HUES6 (cell line): ENCODE results near the gene KIAA0753.

ENCODE experiments used
- H3K27ac ChIP-seq: 2 replicates; pipeline ENCODE4 v1.7.0; 2013; ENCODE audit warnings: low read depth, mild to moderate bottlenecking, low read length, inconsistent platforms
- H3K27me3 ChIP-seq: 2 replicates; pipeline ENCODE4 v1.6.1; 2013; ENCODE audit warnings: low read length; ENCODE audit not compliant: control insufficient read depth, insufficient read depth
- H3K36me3 ChIP-seq: 2 replicates; pipeline ENCODE4 v1.6.1; 2013; ENCODE audit warnings: low read length; ENCODE audit not compliant: control insufficient read depth, insufficient read depth
- H3K4me1 ChIP-seq: 2 replicates; pipeline ENCODE4 v1.6.1; 2013; ENCODE audit warnings: low read length; ENCODE audit not compliant: control insufficient read depth, insufficient read depth
- H3K4me3 ChIP-seq: 2 replicates; pipeline ENCODE4 v1.5.1; 2013; ENCODE audit warnings: low read depth, low read length
- H3K9ac ChIP-seq: one replicate; pipeline ENCODE4 v1.6.1; 2013; ENCODE audit warnings: mild to moderate bottlenecking, low read length
- H3K9me3 ChIP-seq: 2 replicates; pipeline ENCODE4 v1.6.1; 2013; ENCODE audit warnings: low read depth, low read length; ENCODE audit not compliant: control insufficient read depth, insufficient read depth

KIAA0753 gene

GRCh38 chr17:6640536-6641246 is at the start of gene KIAA0753, which contains the start of gene TXNDC17:
Gene KIAA0753, minus strand, starts transcription at chr17:6640711. Its CDS starts 5,608 bp downstream, at chr17:6635103.
Gene TXNDC17, plus strand, starts transcription at chr17:6641060. Its CDS starts 23 bp downstream, at chr17:6641083.
- Histone ChIP-seq H3K4me1 (peaks cover 8% of the 10 kb centered on the region), H3K9ac (peak within 1 kb of the TSS; percentile 95), H3K4me3 (peak within 1 kb of the TSS; percentile 73), H3K36me3 (peaks cover 37% of the 10 kb centered on the region), H3K27me3 (no peaks in the 10 kb centered on the region), H3K27ac (peak within 1 kb of the TSS; percentile 93), H3K9me3 (no peaks in the 10 kb centered on the region)

- no peaks in the 10 kb centered on the region for H3K36me3 ChIP-seq
- 0 out of 2 replicates have a peak, but pooled peaks cover 3% of the 10 kb centered on the region for H3K27me3 ChIP-seq
- no peak overlapping the region for H3K9ac ChIP-seq
- H3K4me3 ChIP-seq, result no peak overlapping the region
- H3K27ac ChIP-seq, result no peak overlapping the region
- H3K9me3 ChIP-seq, result no peaks in the 10 kb centered on the region
- peaks cover 4% of the 10 kb centered on the region; the same call in 1 of the 2 replicates for H3K4me1 ChIP-seq
These were observed 48.4 kb upstream of the KIAA0753 start for GRCh38 chr17:6688944-6689343.

- no peak overlapping the region for H3K9ac ChIP-seq
- H3K27me3 ChIP-seq, result no peaks in the 10 kb centered on the region
- H3K27ac ChIP-seq, result no peak overlapping the region
- H3K4me3 ChIP-seq, result no peak overlapping the region
- H3K36me3 ChIP-seq, result no peaks in the 10 kb centered on the region
- H3K4me1 ChIP-seq, result peaks cover 4% of the 10 kb centered on the region; the same call in 1 of the 2 replicates
- H3K9me3 ChIP-seq, result no peaks in the 10 kb centered on the region
These were observed 45.5 kb upstream of the KIAA0753 start for GRCh38 chr17:6686026-6686425.

- Histone ChIP-seq H3K27ac (no peak overlapping the region), H3K9ac (no peak overlapping the region), H3K27me3 (no peaks in the 10 kb centered on the region), H3K4me3 (no peak overlapping the region), H3K36me3 (no peaks in the 10 kb centered on the region), H3K4me1 (peaks cover 4% of the 10 kb centered on the region; the same call in 1 of the 2 replicates), H3K9me3 (no peaks in the 10 kb centered on the region)
These were observed 44.6 kb upstream of the KIAA0753 start for GRCh38 chr17:6684881-6685767.

GRCh38 chr17:6684460-6684783 is 43.9 kb upstream of the KIAA0753 start:
- Histone ChIP-seq H3K4me1 (peaks cover 4% of the 10 kb centered on the region; the same call in 1 of the 2 replicates), H3K27me3 (no peaks in the 10 kb centered on the region), H3K4me3 (no peak overlapping the region), H3K36me3 (no peaks in the 10 kb centered on the region), H3K27ac (no peak overlapping the region), H3K9me3 (no peaks in the 10 kb centered on the region), H3K9ac (no peak overlapping the region)

GRCh38 chr17:6683730-6684459 is 43.4 kb upstream of the KIAA0753 start:
- no peaks in the 10 kb centered on the region for H3K36me3 ChIP-seq
- H3K27ac ChIP-seq, result no peak overlapping the region
- peaks cover 4% of the 10 kb centered on the region; the same call in 1 of the 2 replicates for H3K4me1 ChIP-seq
- no peak overlapping the region for H3K9ac ChIP-seq
- no peaks in the 10 kb centered on the region for H3K9me3 ChIP-seq
- no peaks in the 10 kb centered on the region for H3K27me3 ChIP-seq
- H3K4me3 ChIP-seq, result no peak overlapping the region

GRCh38 chr17:6683081-6683684 is 42.7 kb upstream of the KIAA0753 start:
- Histone ChIP-seq H3K4me1 (peaks cover 4% of the 10 kb centered on the region; the same call in 1 of the 2 replicates), H3K4me3 (no peak overlapping the region), H3K27ac (no peak overlapping the region), H3K9me3 (no peaks in the 10 kb centered on the region), H3K27me3 (no peaks in the 10 kb centered on the region), H3K9ac (no peak overlapping the region), H3K36me3 (no peaks in the 10 kb centered on the region)

GRCh38 chr17:6682339-6682738 is 41.8 kb upstream of the KIAA0753 start:
- Histone ChIP-seq H3K4me3 (no peak overlapping the region), H3K4me1 (peaks cover 5% of the 10 kb centered on the region; the same call in 1 of the 2 replicates), H3K9ac (no peak overlapping the region), H3K27ac (no peak overlapping the region), H3K27me3 (no peaks in the 10 kb centered on the region), H3K9me3 (no peaks in the 10 kb centered on the region), H3K36me3 (no peaks in the 10 kb centered on the region)

GRCh38 chr17:6681671-6682070 is 41.2 kb upstream of the KIAA0753 start:
- peaks cover 11% of the 10 kb centered on the region; the same call in 1 of the 2 replicates for H3K4me1 ChIP-seq
- no peaks in the 10 kb centered on the region for H3K36me3 ChIP-seq
- H3K9ac ChIP-seq, result no peak overlapping the region
- no peak overlapping the region for H3K4me3 ChIP-seq
- no peaks in the 10 kb centered on the region for H3K27me3 ChIP-seq
- no peaks in the 10 kb centered on the region for H3K9me3 ChIP-seq
- no peak overlapping the region for H3K27ac ChIP-seq

DNA sequence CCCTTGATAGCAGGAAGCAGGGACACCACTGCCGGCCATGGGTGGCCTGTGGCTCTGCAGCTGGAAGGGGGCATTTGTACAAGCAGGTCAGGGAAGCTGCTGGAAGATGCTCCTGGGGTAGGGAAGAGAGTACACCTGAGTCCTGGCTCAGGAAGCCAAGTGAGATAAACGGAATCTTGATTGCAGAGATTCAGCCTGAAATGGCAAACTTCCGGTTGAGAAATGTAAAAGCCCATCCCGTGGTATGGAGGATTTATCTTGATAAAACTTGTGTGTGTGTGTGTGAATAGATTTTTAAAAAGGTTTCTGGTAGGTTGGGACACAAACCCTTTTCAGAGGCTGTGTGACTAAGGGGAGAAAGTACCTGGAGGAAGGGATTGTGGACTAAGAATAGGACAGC is 40.7 kb upstream of the KIAA0753 start:
- no peaks in the 10 kb centered on the region for H3K36me3 ChIP-seq

More for the DNA sequence above, 40.7 kb upstream of the KIAA0753 start:
- Histone ChIP-seq H3K9me3 (no peaks in the 10 kb centered on the region), H3K27me3 (no peaks in the 10 kb centered on the region), H3K27ac (no peak overlapping the region), H3K4me1 (peaks cover 13% of the 10 kb centered on the region; the same call in 1 of the 2 replicates), H3K4me3 (no peak overlapping the region), H3K9ac (no peak overlapping the region)
